CD14-positive monocyte (primary cell): ENCODE results near the gene CHAD. TPM values are rescaled to one million over a fixed set of nuclear protein-coding genes. Genes with fewer than 3 reads are reported as not detected.

Source experiments
- DNase-seq, 3 donors: peaks; one replicate each; pipeline ENCODE4 v3.0.0-alpha.2; 2011 to 2022
- H2AFZ ChIP-seq: 2 replicates; pipeline ENCODE4 v1.6.0; 2012; ENCODE audit warnings: mild to moderate bottlenecking, low read depth, low read length, inconsistent platforms; ENCODE audit not compliant: insufficient read depth, poor library complexity, severe bottlenecking
- H3K27ac ChIP-seq, 2 donors: 1 replicate in 1 of 2; 2 replicates in 1 of 2; pipeline ENCODE4 v1.5.1; 2012 to 2013; ENCODE audit warnings: low read length in 2 of 2, control low read depth in 1 of 2, inconsistent platforms in 1 of 2, low read depth in 1 of 2, mild to moderate bottlenecking in 1 of 2
- H3K27me3 ChIP-seq, 2 donors: one replicate each; pipeline versions ENCODE4 v1.6.0 to v1.6.1; 2011 to 2013; ENCODE audit warnings: low read length in 2 of 2; ENCODE audit not compliant: control insufficient read depth in 2 of 2, insufficient read depth in 2 of 2
- H3K36me3 ChIP-seq, 2 donors: replicated peaks in 1 of 2; 1 replicate in 1 of 2; 2 replicates in 1 of 2; pipeline versions ENCODE4 v1.5.1 to v1.6.1; 2012 to 2013; ENCODE audit warnings: low read length in 2 of 2, control low read depth in 1 of 2, inconsistent platforms in 1 of 2, mild to moderate bottlenecking in 1 of 2; ENCODE audit not compliant: insufficient read depth in 2 of 2, control insufficient read depth in 1 of 2
- H3K4me1 ChIP-seq, 2 donors: 1 replicate in 1 of 2; 2 replicates in 1 of 2; pipeline versions ENCODE4 v1.5.1 to v1.6.1; 2012 to 2013; ENCODE audit warnings: low read length in 2 of 2, control low read depth in 1 of 2, inconsistent platforms in 1 of 2, mild to moderate bottlenecking in 1 of 2, moderate library complexity in 1 of 2; ENCODE audit not compliant: insufficient read depth in 2 of 2, control insufficient read depth in 1 of 2
- H3K4me2 ChIP-seq: replicated peaks from 2 replicates; pipeline ENCODE3; 2012; ENCODE audit warnings: low read length, moderate library complexity, mild to moderate bottlenecking; ENCODE audit not compliant: poor library complexity, severe bottlenecking; ENCODE audit errors: extremely low read depth
- H3K4me3 ChIP-seq, 3 experiments: fragments of 200-600 bp in 1 of 3; sonication (generic) in 1 of 3; replicated peaks in 1 of 3; 1 replicate in 2 of 3; 2 replicates in 1 of 3; pipeline ENCODE4 v1.5.1; 2011 to 2013; ENCODE audit warnings: low read length in 3 of 3, mild to moderate bottlenecking in 3 of 3, control low read depth in 2 of 3, low read depth in 2 of 3, inconsistent platforms in 1 of 3, moderate library complexity in 1 of 3
- H3K79me2 ChIP-seq: 2 replicates; pipeline ENCODE4 v1.6.0; 2012; ENCODE audit warnings: mild to moderate bottlenecking, control low read depth, inconsistent platforms, low read length, moderate library complexity; ENCODE audit not compliant: insufficient read depth
- H3K9ac ChIP-seq: 2 replicates; pipeline ENCODE4 v1.6.0; 2017; ENCODE audit warnings: low read length, mild to moderate bottlenecking; ENCODE audit not compliant: insufficient read depth, poor library complexity, severe bottlenecking
- H3K9me3 ChIP-seq, 2 donors: replicated peaks in 1 of 2; 1 replicate in 1 of 2; 2 replicates in 1 of 2; pipeline versions ENCODE4 v1.5.1 to v1.6.1; 2012 to 2013; ENCODE audit warnings: low read length in 2 of 2, control low read depth in 1 of 2; ENCODE audit not compliant: control insufficient read depth in 1 of 2, insufficient read depth in 1 of 2
- H4K20me1 ChIP-seq: 2 replicates; pipeline ENCODE4 v1.6.0; 2012; ENCODE audit warnings: mild to moderate bottlenecking, low read length, control low read depth, moderate library complexity; ENCODE audit not compliant: insufficient read depth
- H3K27ac Mint-ChIP-seq, 7 donors: one replicate each; pipeline ENCODE4 v1.8.0; 2020; ENCODE audit warnings: mild to moderate bottlenecking in 7 of 7, mixed read lengths in 7 of 7, moderate library complexity in 6 of 7, inconsistent platforms in 2 of 7
- H3K27me3 Mint-ChIP-seq, 3 donors: one replicate each; pipeline ENCODE4 v1.8.0; 2021 to 2022; ENCODE audit warnings: low read depth in 3 of 3, mild to moderate bottlenecking in 3 of 3, mixed read lengths in 3 of 3, moderate library complexity in 3 of 3, inconsistent platforms in 1 of 3
- H3K36me3 Mint-ChIP-seq, 2 donors: one replicate each; pipeline ENCODE4 v1.8.0; 2020; ENCODE audit warnings: mixed read lengths in 2 of 2, inconsistent platforms in 1 of 2, mild to moderate bottlenecking in 1 of 2
- H3K4me1 Mint-ChIP-seq: one replicate; pipeline ENCODE4 v1.8.0; 2020; ENCODE audit warnings: mild to moderate bottlenecking, mixed read lengths
- H3K4me3 Mint-ChIP-seq, 2 donors: one replicate each; pipeline ENCODE4 v1.8.0; 2020; ENCODE audit warnings: mild to moderate bottlenecking in 2 of 2, mixed read lengths in 2 of 2, moderate library complexity in 1 of 2
- H3K9me3 Mint-ChIP-seq, 7 donors: one replicate each; pipeline ENCODE4 v1.8.0; 2020 to 2022; ENCODE audit warnings: mixed read lengths in 7 of 7, mild to moderate bottlenecking in 6 of 7, moderate library complexity in 6 of 7, inconsistent platforms in 2 of 7
- WGBS: methylation state at CpG from one replicate; pipeline ENCODE4 v1.1.5; 2013; ENCODE audit warnings: missing lambda C conversion rate; ENCODE audit not compliant: insufficient coverage; 5-methylcytosine and 5-hydroxymethylcytosine counted together
- intact Hi-C, 2 donors: fragments of 100-400 bp; cut with micrococcal nuclease; formaldehyde crosslinking; loops; one replicate each; pipeline versions ENCODE4 v1.15.0 to v1.15.1; 2023
- polyA plus RNA-seq, 3 donors: library from polyadenylated mRNA; depleted of rRNA in 1 of 3; unstranded in 2 of 3; stranded (reverse) in 1 of 3; fragments of 300-500 nt in 2 of 3; fragments of >200 nt in 1 of 3; fragmentation: Illumina TruSeq in 2 of 3; gene quantifications; 1 replicate in 2 of 3; 2 replicates in 1 of 3; pipeline ENCODE4 v1.2.3, GENCODE V29; 2012 to 2021
- TF ChIP-seq, protein P1 (sequence below): fragments of 200-600 bp; IDR thresholded peaks from one replicate; pipeline ENCODE4 v1.8.0; 2022; ENCODE audit warnings: antibody characterized with exemption, mild to moderate bottlenecking

Gene CHAD
- polyA plus RNA-seq, 3 donors: not detected

GRCh38 chr17:50514388-50514787, 45.7 kb upstream of the CHAD start:
- Histone ChIP-seq H3K9me3 (no peaks in the 10 kb centered on the region), H3K27me3 (no peaks in the 10 kb centered on the region), H4K20me1 (no peaks in the 10 kb centered on the region), H3K4me3 (no peak overlapping the region), H3K9ac (no peak overlapping the region), H2AFZ (no peak overlapping the region), H3K36me3 (no peaks in the 10 kb centered on the region), H3K27ac (no peak overlapping the region), H3K4me1 (no peaks in the 10 kb centered on the region), H3K4me2 (no peak overlapping the region), H3K79me2 (no peaks in the 10 kb centered on the region)
- H3K9me3 Mint-ChIP-seq: no peaks in the 10 kb centered on the region
- 70% methylated on average over 2 of the region's 3 CpGs for WGBS
- no peak overlapping the region for H3K4me3 Mint-ChIP-seq
- no peaks in the 10 kb centered on the region for H3K36me3 Mint-ChIP-seq
- H3K27me3 Mint-ChIP-seq: peaks cover 0 to 4% (median 2%) of the 10 kb centered on the region in 3 donors
- intact Hi-C loops: no loop called here
- H3K4me1 Mint-ChIP-seq: peaks cover 16% of the 10 kb centered on the region
- no peak overlapping the region for H3K27ac Mint-ChIP-seq
- DNase-seq: no peak
- TF ChIP-seq, protein P1, sequence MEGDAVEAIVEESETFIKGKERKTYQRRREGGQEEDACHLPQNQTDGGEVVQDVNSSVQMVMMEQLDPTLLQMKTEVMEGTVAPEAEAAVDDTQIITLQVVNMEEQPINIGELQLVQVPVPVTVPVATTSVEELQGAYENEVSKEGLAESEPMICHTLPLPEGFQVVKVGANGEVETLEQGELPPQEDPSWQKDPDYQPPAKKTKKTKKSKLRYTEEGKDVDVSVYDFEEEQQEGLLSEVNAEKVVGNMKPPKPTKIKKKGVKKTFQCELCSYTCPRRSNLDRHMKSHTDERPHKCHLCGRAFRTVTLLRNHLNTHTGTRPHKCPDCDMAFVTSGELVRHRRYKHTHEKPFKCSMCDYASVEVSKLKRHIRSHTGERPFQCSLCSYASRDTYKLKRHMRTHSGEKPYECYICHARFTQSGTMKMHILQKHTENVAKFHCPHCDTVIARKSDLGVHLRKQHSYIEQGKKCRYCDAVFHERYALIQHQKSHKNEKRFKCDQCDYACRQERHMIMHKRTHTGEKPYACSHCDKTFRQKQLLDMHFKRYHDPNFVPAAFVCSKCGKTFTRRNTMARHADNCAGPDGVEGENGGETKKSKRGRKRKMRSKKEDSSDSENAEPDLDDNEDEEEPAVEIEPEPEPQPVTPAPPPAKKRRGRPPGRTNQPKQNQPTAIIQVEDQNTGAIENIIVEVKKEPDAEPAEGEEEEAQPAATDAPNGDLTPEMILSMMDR: no peak

DNA sequence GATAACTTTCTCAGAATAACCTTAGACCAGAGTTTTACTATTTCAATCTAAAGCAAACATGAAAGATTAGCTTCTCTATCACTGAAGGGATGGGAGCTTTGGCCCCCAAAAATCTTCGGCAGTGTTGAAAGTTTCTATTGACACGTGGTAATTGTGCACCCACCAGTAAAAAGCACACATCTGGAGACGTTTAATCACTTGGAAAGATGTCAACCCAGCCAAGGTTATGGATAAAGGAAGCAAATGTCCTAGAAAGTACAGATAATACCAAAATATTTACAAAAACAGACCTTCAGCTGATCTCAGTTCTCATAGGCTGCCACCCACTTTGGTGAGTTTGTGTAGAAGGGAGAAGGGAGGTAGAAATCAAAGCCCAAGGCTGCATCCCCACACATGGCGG, 44.8 kb upstream of the CHAD start:
- no peak for DNase-seq
- TF ChIP-seq, protein P1: no peak
- Mint-ChIP-seq H3K4me1 (peaks cover 24% of the 10 kb centered on the region), H3K9me3 (peaks cover 0 to 2% (median 0%) of the 10 kb centered on the region in 7 donors), H3K4me3 (no peak overlapping the region), H3K36me3 (no peaks in the 10 kb centered on the region), H3K27me3 (peaks cover 1 to 4% (median 2%) of the 10 kb centered on the region in 3 donors), H3K27ac (no peak overlapping the region)
- no peak overlapping the region for H2AFZ ChIP-seq
- H4K20me1 ChIP-seq: no peaks in the 10 kb centered on the region
- intact Hi-C loops: no loop called here
- H3K4me2 ChIP-seq: no peak overlapping the region
- H3K27me3 ChIP-seq: no peaks in the 10 kb centered on the region
- peaks cover 6 to 7% of the 10 kb centered on the region in 2 donors for H3K4me1 ChIP-seq
- no CpG with 5 or more reads among the region's 4 CpGs for WGBS
- H3K79me2 ChIP-seq: no peaks in the 10 kb centered on the region
- H3K4me3 ChIP-seq: no peak overlapping the region
- H3K36me3 ChIP-seq: no peaks in the 10 kb centered on the region
- H3K27ac ChIP-seq: no peak overlapping the region
- no peak overlapping the region for H3K9ac ChIP-seq
- no peaks in the 10 kb centered on the region for H3K9me3 ChIP-seq
